ENCODE measurements around the gene DAP.

GRCh38 chr5:10727861-10728260 is 33.2 kb downstream of the DAP start:
- TF ChIP-seq CTCF (IDR thresholded peaks at IDR 0.05) (no peak), POLR2A (IDR thresholded peaks at IDR 0.05) (no peak)

All from Peyer's patch (tissue), 4 donors.